Activated naive CD8-positive, alpha-beta T cell treated with anti-CD3 and anti-CD28 coated beads for 36 hours (primary cell): ENCODE data around the gene PITPNC1. TPM values are rescaled to one million over a fixed set of nuclear protein-coding genes. Genes with fewer than 3 reads are reported as not detected.

ENCODE experiments used
- DNase-seq: peaks from one replicate; pipeline ENCODE4 v3.0.0; 2021
- H3K27ac Mint-ChIP-seq: one replicate; pipeline ENCODE4 v1.8.0; 2022; ENCODE audit warnings: mild to moderate bottlenecking, moderate library complexity, mixed read lengths
- H3K27me3 Mint-ChIP-seq: one replicate; pipeline ENCODE4 v1.8.0; 2022; ENCODE audit warnings: mild to moderate bottlenecking, mixed read lengths
- H3K36me3 Mint-ChIP-seq: one replicate; pipeline ENCODE4 v1.8.0; 2021; ENCODE audit warnings: mild to moderate bottlenecking, mixed read lengths
- H3K4me1 Mint-ChIP-seq: one replicate; pipeline ENCODE4 v1.8.0; 2021; ENCODE audit warnings: mixed read lengths
- H3K4me3 Mint-ChIP-seq: one replicate; pipeline ENCODE4 v1.8.0; 2022; ENCODE audit warnings: mild to moderate bottlenecking, moderate library complexity, mixed read lengths
- H3K9me3 Mint-ChIP-seq: one replicate; pipeline ENCODE4 v1.8.0; 2022; ENCODE audit warnings: mixed read lengths
- total RNA-seq, 2 experiments: library from RNA; stranded (reverse); gene quantifications; one replicate each; pipeline ENCODE4 v1.2.3, GENCODE V29; 2021

The PITPNC1 gene
- total RNA-seq, 2 experiments from 2014 or later = 50.1 to 51.1 TPM

DNA sequence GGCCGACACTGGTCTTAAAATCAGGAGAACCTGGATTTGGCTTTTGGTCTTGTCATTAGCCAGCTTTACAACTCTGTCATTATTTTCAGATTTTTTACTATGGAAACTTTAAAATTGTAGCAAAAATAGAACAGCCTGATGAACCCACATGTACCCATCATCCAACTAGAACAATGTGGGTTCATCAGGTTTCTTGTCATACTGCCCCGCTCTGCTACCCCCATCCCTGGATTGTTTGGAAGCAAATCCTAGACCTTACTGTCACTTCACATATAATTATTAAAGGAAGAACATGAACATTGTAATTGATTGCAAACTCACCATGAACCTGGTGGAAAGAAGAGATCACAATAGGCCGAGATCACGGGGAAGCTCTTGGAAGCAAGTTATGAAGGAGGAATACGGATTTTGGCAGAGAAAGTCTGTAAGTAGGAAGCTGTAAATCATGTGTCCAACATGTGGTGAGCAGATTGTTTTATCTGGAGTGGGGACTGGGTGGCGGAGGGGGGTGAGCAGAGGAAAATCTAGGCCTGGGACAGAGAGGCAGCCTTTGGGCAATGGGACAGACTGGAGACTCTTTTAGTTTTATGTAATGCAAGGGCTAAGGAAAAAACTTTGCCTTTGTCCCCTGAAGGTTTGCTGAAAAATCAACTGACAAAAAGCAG lies 67.0 kb downstream of the PITPNC1 start:
- H3K4me3 Mint-ChIP-seq = no peak overlapping the region
- H3K27me3 Mint-ChIP-seq = no peaks in the 10 kb centered on the region
- DNase-seq = no peak
- H3K4me1 Mint-ChIP-seq = peaks cover 65% of the 10 kb centered on the region
- peaks cover 2% of the 10 kb centered on the region for H3K9me3 Mint-ChIP-seq
- H3K27ac Mint-ChIP-seq = peak overlapping the region; percentile 93
- peaks cover 24% of the 10 kb centered on the region for H3K36me3 Mint-ChIP-seq

DNA sequence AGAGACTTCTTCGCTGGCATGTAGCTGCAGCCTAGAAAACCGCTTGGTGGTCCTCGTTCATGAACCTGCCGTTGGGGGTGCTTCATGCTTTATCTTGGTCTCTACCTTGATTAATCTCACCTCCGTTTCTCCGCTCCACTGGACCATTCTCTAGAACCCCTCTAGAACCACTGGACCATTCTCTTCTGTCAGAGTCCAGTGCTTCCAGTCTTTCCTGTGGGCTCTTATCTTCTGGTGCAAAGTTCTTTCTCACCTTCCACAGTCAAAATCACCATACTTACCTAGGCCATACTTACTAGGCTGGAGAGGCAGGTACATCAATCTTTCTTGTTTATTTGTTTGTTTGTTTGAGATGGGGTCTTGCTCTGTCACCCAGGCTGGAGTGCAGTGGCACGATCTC lies 71.4 kb downstream of the PITPNC1 start:
- H3K9me3 Mint-ChIP-seq = peaks cover 4% of the 10 kb centered on the region
- H3K4me3 Mint-ChIP-seq = no peak overlapping the region
- H3K27ac Mint-ChIP-seq = peak overlapping the region; percentile 49
- DNase-seq = no peak
- H3K27me3 Mint-ChIP-seq = no peaks in the 10 kb centered on the region
- H3K36me3 Mint-ChIP-seq = peaks cover 47% of the 10 kb centered on the region
- peaks cover 77% of the 10 kb centered on the region for H3K4me1 Mint-ChIP-seq

DNA sequence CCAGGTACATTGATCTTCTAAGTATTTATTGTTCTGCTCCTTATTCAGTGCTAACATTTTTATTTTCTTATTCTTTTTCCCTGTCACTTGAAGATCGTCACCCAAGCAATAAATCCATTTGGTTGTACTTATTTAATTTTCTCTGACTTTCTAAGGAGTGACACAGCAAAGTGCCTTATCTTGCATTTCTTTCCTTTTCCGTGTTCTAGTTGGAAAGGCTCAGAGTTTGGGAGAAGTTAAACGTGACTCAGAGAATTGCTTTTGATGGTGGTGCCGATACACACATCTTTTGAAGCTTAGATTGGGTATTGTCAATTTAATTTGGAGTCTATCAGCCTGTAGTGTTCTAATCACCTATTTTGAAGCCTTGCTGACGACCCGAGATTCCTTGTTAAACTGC lies 72.0 kb downstream of the PITPNC1 start:
- H3K36me3 Mint-ChIP-seq = peaks cover 46% of the 10 kb centered on the region
- H3K9me3 Mint-ChIP-seq = peaks cover 4% of the 10 kb centered on the region
- peaks cover 79% of the 10 kb centered on the region for H3K4me1 Mint-ChIP-seq
- no peaks in the 10 kb centered on the region for H3K27me3 Mint-ChIP-seq
- peak overlapping the region; percentile 68 for H3K4me3 Mint-ChIP-seq
- H3K27ac Mint-ChIP-seq = peak overlapping the region; percentile 95
- DNase-seq = no peak

DNA sequence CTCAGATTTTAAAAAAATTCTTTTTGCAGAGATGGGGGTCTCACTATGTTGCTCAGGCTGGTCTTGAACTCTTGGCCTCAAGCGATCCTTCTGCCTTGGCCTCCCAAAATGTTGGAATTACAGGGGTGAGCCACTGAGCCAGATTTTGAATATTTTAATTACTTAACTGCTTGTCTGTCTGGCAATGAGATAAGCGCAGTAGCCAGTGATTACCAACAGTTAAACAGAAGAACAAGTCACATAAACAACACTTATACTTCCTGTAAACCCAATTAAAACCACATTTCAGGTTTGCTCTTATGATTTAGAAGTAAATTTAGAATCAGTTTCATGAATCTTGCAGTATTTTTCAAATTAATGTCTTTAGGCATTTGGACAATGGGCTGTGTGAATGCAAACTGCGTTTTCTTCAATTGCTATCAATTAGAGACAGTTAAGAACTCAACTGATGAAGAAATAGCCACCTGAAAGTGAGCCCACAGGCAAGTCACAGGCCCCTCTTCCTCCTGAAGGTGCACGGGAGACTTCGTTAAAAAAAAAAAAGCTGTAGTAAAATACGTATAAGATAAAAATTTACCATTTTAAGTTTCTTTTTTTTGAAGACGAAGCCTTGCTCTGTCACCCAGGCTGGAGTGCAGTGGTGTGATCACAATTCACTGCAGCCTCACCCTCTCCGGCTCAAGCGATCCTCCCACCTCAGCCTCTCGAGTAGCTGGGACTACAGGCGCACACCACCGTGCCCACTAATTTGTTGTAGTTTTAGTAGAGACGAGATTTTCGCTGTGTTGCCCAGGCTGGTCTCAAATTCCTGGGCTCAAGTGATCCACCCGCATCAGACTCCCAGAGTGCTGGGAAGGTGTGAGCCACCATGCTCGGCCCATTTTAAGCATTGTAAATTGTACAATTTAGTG lies 73.0 kb downstream of the PITPNC1 start:
- Mint-ChIP-seq H3K9me3 (peaks cover 2% of the 10 kb centered on the region), H3K27me3 (no peaks in the 10 kb centered on the region), H3K36me3 (peaks cover 38% of the 10 kb centered on the region), H3K27ac (peak overlapping the region; percentile 95), H3K4me1 (peaks cover 75% of the 10 kb centered on the region), H3K4me3 (peak overlapping the region; percentile 68)
- DNase-seq = no peak

DNA sequence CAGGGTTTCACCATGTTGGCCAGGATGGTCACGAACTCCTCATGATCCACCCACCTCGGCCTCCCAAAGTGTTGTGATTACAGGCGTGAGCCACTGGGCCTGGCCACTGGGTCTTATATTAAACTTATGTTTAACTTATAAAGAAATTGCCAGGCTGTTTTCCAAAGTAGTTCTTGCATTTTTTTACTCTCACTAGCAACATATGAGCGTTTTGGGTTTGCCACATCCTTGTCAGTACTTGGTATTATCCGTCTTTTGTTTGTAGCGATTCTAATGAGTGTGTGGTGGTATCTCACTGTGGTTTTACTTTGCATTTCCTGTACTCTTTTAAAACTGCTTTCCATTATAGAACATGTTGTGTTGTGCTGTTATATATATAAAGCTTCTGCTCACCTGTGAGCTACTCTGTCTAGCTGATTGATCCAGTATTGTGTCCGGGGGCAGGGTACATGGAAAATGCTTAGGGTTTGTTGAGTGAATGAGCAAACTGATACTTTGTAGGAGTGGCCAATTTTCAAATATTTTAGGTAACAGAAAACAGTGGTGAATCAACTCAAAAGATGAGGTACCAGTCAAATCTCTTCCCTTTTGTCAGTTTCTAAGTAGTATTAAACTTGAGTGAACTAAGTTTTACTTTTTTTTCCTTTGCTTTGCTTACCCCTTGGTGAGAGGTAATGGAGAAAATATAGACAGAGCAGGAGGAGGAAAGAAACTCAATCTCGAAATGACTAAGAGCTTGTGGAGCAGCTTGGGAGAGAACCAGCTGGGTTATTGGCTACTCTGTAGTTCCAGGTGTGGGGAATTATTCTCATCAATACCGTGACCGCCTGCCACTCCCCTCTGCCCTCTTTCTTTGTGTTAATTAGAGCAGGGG lies 75.8 kb downstream of the PITPNC1 start:
- H3K27ac Mint-ChIP-seq = peak overlapping the region; percentile 95
- no peaks in the 10 kb centered on the region for H3K27me3 Mint-ChIP-seq
- H3K4me1 Mint-ChIP-seq = peaks cover 72% of the 10 kb centered on the region
- H3K9me3 Mint-ChIP-seq = peaks cover 10% of the 10 kb centered on the region
- H3K36me3 Mint-ChIP-seq = peaks cover 42% of the 10 kb centered on the region
- H3K4me3 Mint-ChIP-seq = peak overlapping the region; percentile 66
- DNase-seq = peak; percentile 40

DNA sequence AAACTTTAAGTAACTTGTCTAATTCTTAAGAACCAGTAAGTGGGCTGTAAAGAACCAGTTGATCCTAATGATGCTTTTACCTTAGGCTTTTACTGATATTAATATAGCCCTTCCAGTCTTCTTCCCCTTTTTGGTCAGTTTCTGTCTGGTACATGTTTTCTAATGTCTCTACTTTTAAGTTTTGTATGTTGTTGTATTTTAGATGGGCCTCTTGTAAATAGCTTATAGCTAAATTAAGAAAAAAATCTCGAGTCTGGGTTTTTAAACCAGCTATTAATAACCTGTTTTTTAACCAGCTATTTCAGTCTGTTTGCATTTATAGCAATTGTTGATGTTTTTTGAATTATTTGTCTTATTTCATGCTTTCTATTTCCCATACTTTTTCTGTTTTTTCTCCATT lies 79.0 kb downstream of the PITPNC1 start:
- Mint-ChIP-seq H3K27me3 (no peaks in the 10 kb centered on the region), H3K4me3 (no peak overlapping the region), H3K4me1 (peaks cover 51% of the 10 kb centered on the region), H3K27ac (peak overlapping the region; percentile 40), H3K9me3 (peaks cover 21% of the 10 kb centered on the region), H3K36me3 (peaks cover 41% of the 10 kb centered on the region)
- no peak for DNase-seq

DNA sequence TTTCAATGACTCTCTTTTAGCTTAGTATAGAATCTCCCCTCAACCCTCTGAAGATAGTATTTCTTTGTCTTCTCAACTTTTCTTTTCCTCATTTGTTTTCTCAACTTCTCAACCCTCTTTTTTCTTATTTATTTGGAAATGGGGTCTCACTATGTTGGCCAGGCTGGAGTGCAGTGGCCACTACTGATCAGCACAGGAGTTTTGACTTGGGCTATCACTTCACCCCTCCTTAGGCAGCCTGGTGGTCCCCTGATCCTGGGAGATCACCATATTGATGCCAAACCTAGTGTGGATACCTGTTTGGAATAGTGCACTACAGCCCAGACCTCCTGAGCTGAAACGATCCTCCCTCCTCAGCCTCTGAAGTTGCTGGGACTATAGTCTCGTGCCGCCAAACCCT lies 79.8 kb downstream of the PITPNC1 start:
- no peak for DNase-seq
- Mint-ChIP-seq H3K36me3 (peaks cover 38% of the 10 kb centered on the region), H3K27me3 (no peaks in the 10 kb centered on the region), H3K4me3 (no peak overlapping the region), H3K27ac (peak overlapping the region; percentile 73), H3K4me1 (peaks cover 51% of the 10 kb centered on the region), H3K9me3 (peaks cover 21% of the 10 kb centered on the region)

DNA sequence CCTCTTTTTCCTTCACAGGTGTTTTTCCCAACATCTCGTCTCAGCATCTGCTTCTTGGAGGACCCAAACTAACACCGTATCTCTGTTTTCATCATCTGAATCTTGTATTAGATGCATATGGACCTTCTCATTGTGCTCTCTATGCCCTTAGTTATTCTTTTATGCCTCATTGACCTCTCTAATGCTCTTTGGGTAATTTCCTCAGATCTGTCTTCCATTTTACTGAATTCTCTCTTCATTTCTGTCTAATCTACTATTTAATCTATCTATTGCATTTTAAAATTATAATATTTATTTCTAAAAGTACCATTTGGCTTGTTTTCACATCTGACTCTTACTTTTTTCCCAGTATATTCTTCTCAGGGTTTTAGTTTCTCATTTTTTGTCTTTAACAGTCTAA lies 81.1 kb downstream of the PITPNC1 start:
- Mint-ChIP-seq H3K36me3 (peaks cover 32% of the 10 kb centered on the region), H3K4me3 (no peak overlapping the region), H3K27ac (no peak overlapping the region), H3K9me3 (peaks cover 19% of the 10 kb centered on the region), H3K27me3 (no peaks in the 10 kb centered on the region), H3K4me1 (peaks cover 44% of the 10 kb centered on the region)
- DNase-seq = no peak

GRCh38 chr17:67459985-67460384 lies 82.9 kb downstream of the PITPNC1 start:
- Mint-ChIP-seq H3K36me3 (peaks cover 33% of the 10 kb centered on the region), H3K27ac (no peak overlapping the region), H3K27me3 (no peaks in the 10 kb centered on the region), H3K4me3 (no peak overlapping the region), H3K9me3 (peaks cover 19% of the 10 kb centered on the region), H3K4me1 (peaks cover 47% of the 10 kb centered on the region)
- no peak for DNase-seq

- peaks cover 55% of the 10 kb centered on the region for H3K4me1 Mint-ChIP-seq
- peak; percentile 32 for DNase-seq
- peaks cover 34% of the 10 kb centered on the region for H3K36me3 Mint-ChIP-seq
- H3K27ac Mint-ChIP-seq = peak overlapping the region; percentile 66
- H3K27me3 Mint-ChIP-seq = no peaks in the 10 kb centered on the region
- no peak overlapping the region for H3K4me3 Mint-ChIP-seq
- peaks cover 19% of the 10 kb centered on the region for H3K9me3 Mint-ChIP-seq
Observed at GRCh38 chr17:67461228-67461780, 84.2 kb downstream of the PITPNC1 start.

DNA sequence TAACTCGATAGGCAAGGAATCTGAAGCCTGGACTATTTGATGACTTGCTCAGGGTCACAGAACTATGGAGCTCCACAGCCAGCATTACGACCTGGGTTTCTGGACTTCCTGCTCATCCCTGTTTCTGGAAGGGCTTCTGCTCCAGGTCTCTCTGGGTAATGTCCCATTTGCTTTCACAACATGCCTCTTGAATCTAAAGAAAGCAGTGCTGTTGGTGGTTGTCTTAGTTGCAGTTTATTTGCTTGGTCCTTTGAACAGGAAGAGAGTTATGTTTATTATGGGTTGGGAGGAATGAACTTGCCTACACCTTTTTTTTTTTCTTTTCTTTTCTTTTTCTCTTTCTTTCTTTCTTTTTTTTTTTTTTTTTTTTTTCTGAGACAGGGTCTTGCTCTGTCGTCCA lies 84.8 kb downstream of the PITPNC1 start:
- H3K27ac Mint-ChIP-seq = peak overlapping the region; percentile 66
- peaks cover 55% of the 10 kb centered on the region for H3K4me1 Mint-ChIP-seq
- peaks cover 18% of the 10 kb centered on the region for H3K9me3 Mint-ChIP-seq
- no peaks in the 10 kb centered on the region for H3K27me3 Mint-ChIP-seq
- DNase-seq = no peak
- no peak overlapping the region for H3K4me3 Mint-ChIP-seq
- H3K36me3 Mint-ChIP-seq = peaks cover 32% of the 10 kb centered on the region

- peaks cover 10% of the 10 kb centered on the region for H3K36me3 Mint-ChIP-seq
- DNase-seq = no peak
- H3K9me3 Mint-ChIP-seq = peaks cover 1% of the 10 kb centered on the region
- no peak overlapping the region for H3K4me3 Mint-ChIP-seq
- no peaks in the 10 kb centered on the region for H3K27me3 Mint-ChIP-seq
- peak overlapping the region; percentile 77 for H3K27ac Mint-ChIP-seq
- peaks cover 73% of the 10 kb centered on the region for H3K4me1 Mint-ChIP-seq
Observed at GRCh38 chr17:67466251-67466796, 89.2 kb downstream of the PITPNC1 start.

GRCh38 chr17:67467500-67468455 lies 90.7 kb downstream of the PITPNC1 start:
- Mint-ChIP-seq H3K9me3 (peaks cover 7% of the 10 kb centered on the region), H3K36me3 (peaks cover 17% of the 10 kb centered on the region), H3K27me3 (no peaks in the 10 kb centered on the region), H3K27ac (peak overlapping the region; percentile 91), H3K4me3 (peak overlapping the region; percentile 52), H3K4me1 (peaks cover 71% of the 10 kb centered on the region)
- DNase-seq = no peak
